Activated CD4-positive, alpha-beta T cell treated with anti-CD3 and anti-CD28 coated beads, Interleukin-2, amount 10 ng/mL, durations not matched to agents 7 days and 5 days (primary cell): ENCODE data around the gene XRN1. TPM values are rescaled to one million over a fixed set of nuclear protein-coding genes. Genes with fewer than 3 reads are reported as not detected.
"Not testable (repeated sequence)": the region's sequence is repeated elsewhere in the genome, so short reads cannot be mapped to it uniquely, and the experiment has no call there.

Experiments used
- CTCF ChIA-PET: fragments of 350-600 bp; sonication (Branson Sonifier 250); formaldehyde crosslinking; loops from one replicate; lab custom pipeline; 2021; ENCODE audit warnings: antibody characterized with exemption; lab: Charles Lee
- POLR2A ChIA-PET: fragments of 350-600 bp; sonication (Branson Sonifier 250); formaldehyde crosslinking; loops from one replicate; lab custom pipeline; 2021; ENCODE audit warnings: antibody characterized with exemption; lab: Charles Lee
- DNase-seq: peaks from one replicate; pipeline ENCODE4 v3.0.0-alpha.2; 2020
- H3K27ac Mint-ChIP-seq: one replicate; pipeline ENCODE4 v1.8.0; 2021; ENCODE audit warnings: mild to moderate bottlenecking, moderate library complexity, mixed read lengths
- H3K27me3 Mint-ChIP-seq: one replicate; pipeline ENCODE4 v1.8.0; 2021; ENCODE audit warnings: mixed read lengths
- H3K36me3 Mint-ChIP-seq: one replicate; pipeline ENCODE4 v1.8.0; 2021; ENCODE audit warnings: low read depth, mixed read lengths
- H3K4me1 Mint-ChIP-seq: one replicate; pipeline ENCODE4 v1.8.0; 2021; ENCODE audit warnings: mixed read lengths
- H3K4me3 Mint-ChIP-seq: one replicate; pipeline ENCODE4 v1.8.0; 2021; ENCODE audit warnings: mild to moderate bottlenecking, moderate library complexity, mixed read lengths
- H3K9me3 Mint-ChIP-seq: one replicate; pipeline ENCODE4 v1.8.0; 2021; ENCODE audit warnings: mixed read lengths
- total RNA-seq, 2 experiments: library from RNA; stranded (reverse); gene quantifications; one replicate each; pipeline ENCODE4 v1.2.3, GENCODE V29; 2021

The XRN1 gene
- total RNA-seq, 2 experiments from 2014 or later: 77.8 to 109 TPM

DNA sequence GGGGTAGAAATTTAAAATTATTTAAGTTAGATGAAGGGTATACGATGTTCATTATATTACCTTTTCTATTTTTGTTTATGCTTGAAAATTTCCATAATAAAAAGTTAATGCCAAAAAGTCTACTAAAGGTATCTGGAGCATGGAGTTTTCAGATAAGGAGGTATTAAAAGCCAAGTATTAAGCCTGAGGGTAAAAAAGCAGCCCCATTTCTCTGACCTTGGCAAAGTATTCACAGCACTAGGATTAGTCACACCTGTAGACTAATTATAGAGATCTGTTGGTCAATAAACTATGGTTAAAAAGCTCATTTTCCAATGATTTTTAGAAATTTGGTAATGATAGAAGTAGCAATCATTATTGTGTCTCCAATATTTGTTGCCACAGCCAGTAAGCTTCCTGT, 23.1 kb downstream of the XRN1 start:
- Mint-ChIP-seq H3K4me1 (peaks cover 4% of the 10 kb centered on the region), H3K4me3 (no peak overlapping the region), H3K9me3 (no peaks in the 10 kb centered on the region), H3K27me3 (no peaks in the 10 kb centered on the region), H3K36me3 (peaks cover 44% of the 10 kb centered on the region), H3K27ac (no peak overlapping the region)
- no peak for DNase-seq
- ChIA-PET POLR2A (no interaction called here), CTCF (no interaction called here)

GRCh38 chr3:142418926-142419592, 28.8 kb downstream of the XRN1 start:
- DNase-seq: no peak
- Mint-ChIP-seq H3K36me3 (peaks cover 47% of the 10 kb centered on the region), H3K9me3 (no peaks in the 10 kb centered on the region), H3K4me3 (no peak overlapping the region), H3K4me1 (no peaks in the 10 kb centered on the region), H3K27me3 (no peaks in the 10 kb centered on the region), H3K27ac (no peak overlapping the region)
- CTCF ChIA-PET: interaction anchor here (0.9 kb wide), 1 partner anchor 13 kb away, joined by 3 read pairs; no protein-coding TSS in a partner anchor
- POLR2A ChIA-PET: no interaction called here

DNA sequence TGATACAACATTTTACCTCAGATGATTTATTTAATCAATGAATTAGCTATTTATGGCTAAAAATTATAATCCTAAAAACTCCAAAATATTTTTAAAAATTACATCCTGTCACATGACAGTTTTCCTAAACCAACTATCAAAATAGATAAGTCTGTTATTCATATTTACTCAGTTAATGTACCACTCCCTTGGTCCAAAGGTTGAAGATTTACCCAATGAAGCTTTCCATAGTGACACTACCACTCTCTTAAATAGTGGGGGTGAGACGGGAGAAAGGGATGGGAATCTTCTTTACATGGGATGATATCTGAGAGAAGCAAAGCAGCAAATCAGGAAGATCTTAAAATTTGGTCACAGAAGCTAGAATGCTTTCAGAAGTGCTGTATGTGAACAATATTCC, 30.5 kb downstream of the XRN1 start:
- no peaks in the 10 kb centered on the region for H3K27me3 Mint-ChIP-seq
- no peaks in the 10 kb centered on the region for H3K4me1 Mint-ChIP-seq
- no peak overlapping the region for H3K4me3 Mint-ChIP-seq
- H3K27ac Mint-ChIP-seq: no peak overlapping the region
- CTCF ChIA-PET: interaction anchor here (1.0 kb wide), 1 partner anchor 17 kb away, joined by 3 read pairs; no protein-coding TSS in a partner anchor
- POLR2A ChIA-PET: no interaction called here
- H3K9me3 Mint-ChIP-seq: no peaks in the 10 kb centered on the region
- H3K36me3 Mint-ChIP-seq: peaks cover 47% of the 10 kb centered on the region
- DNase-seq: no peak

DNA sequence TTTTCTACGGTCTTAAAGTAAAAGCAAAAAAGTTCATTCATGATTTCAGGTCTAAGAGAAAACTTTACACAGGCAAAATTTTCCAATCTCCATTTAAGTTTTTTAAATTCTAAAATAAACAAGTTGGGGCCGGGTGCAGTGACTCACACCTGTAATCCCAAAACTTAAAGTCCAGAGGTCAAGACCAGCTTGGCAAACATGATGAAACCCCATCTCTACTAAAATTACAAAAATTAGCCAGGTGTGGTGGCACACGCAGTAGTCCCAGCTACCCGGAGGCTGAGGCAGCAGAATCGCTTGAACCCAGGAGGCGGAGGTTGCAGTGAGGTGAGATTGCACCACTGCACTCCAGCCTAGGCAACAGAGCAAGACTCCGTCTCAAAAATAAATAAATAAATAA, 47.3 kb downstream of the XRN1 start:
- H3K4me3 Mint-ChIP-seq, H3K27me3 Mint-ChIP-seq, DNase-seq, H3K27ac Mint-ChIP-seq, POLR2A ChIA-PET, H3K4me1 Mint-ChIP-seq, H3K9me3 Mint-ChIP-seq: not testable (repeated sequence)
- H3K36me3 Mint-ChIP-seq: peaks cover 54% of the 10 kb centered on the region
- CTCF ChIA-PET: interaction anchor here (0.9 kb wide), 1 partner anchor 17 kb away, joined by 3 read pairs; no protein-coding TSS in a partner anchor

DNA sequence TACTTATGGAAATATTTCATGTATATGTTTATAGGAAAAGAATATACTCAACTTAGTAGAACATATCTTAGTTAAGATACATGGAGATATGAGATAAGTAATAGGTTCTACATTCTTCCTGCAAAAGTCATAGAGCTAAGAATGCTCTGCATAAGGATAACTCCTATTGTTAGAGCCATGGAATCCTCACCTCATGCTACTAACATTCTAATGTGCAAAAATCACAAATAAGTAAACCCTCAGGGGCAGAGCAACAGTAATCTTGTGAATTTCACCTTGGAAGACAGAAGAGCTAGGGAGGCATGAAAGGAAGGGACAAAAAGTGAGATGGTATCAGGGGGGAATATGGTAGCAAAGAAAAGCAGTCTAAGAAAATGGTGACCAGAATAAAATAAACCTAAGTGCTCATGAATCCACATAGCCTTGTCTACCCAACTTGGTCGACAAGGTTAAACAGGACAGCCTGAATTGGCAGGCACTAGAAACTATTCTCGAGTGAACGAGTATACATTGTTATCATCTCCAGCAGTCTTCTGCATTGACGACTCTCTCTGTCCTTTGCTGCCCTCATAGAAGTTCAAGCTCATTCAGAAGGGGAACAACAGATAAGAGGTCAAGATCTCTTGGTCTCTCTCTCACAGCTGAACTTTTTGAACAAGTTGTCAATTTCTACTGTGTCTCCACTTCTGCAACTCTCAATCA, 52.8 kb downstream of the XRN1 start:
- Mint-ChIP-seq H3K36me3 (peaks cover 33% of the 10 kb centered on the region), H3K27me3 (no peaks in the 10 kb centered on the region), H3K4me1 (no peaks in the 10 kb centered on the region), H3K9me3 (no peaks in the 10 kb centered on the region), H3K27ac (no peak overlapping the region), H3K4me3 (no peak overlapping the region)
- no peak for DNase-seq
- ChIA-PET CTCF (interaction anchor here (1.0 kb wide), 1 partner anchor 34 kb away, joined by 3 read pairs; no protein-coding TSS in a partner anchor), POLR2A (no interaction called here)

DNA sequence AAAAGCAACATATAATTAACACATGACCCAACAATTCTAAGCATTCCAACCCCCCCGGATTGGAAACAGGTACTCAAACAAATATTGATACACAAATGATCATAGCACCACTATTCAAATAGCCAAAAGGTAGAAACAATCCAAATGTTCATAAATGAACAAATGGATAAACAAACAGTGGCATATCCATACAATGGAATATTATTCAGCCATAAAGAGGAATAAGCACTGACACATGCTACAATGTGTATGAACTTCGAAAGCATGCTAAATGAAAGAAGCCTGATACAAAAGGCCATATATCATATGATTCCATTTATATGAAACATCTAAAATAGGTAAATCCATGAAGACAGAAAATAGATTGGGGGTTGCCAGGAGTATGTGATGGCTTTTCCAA, 62.8 kb downstream of the XRN1 start:
- no peaks in the 10 kb centered on the region for H3K4me1 Mint-ChIP-seq

DNA sequence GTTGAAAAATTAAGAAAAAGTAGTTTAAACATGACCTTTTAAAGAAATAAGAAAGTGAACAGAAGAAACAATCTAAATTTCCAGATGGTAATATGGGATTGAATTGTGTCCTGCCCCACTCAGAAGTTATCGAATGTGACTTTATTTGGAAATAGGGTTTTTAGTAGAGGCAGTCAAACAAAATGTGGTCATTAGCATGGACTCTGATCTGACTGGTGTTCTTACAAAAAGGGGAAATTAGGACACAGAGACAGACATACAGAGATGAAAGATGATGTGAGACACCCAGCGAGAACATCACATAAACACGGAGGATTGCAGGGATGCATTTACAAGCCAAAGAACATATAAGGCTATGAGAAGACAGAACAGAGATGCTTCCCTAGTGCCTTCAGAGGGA, 73.2 kb downstream of the XRN1 start:
- Mint-ChIP-seq H3K27me3 (no peaks in the 10 kb centered on the region), H3K4me1 (peaks cover 2% of the 10 kb centered on the region), H3K27ac (no peak overlapping the region), H3K4me3 (no peak overlapping the region), H3K9me3 (no peaks in the 10 kb centered on the region), H3K36me3 (peaks cover 54% of the 10 kb centered on the region)
- DNase-seq: no peak
- ChIA-PET CTCF (no interaction called here), POLR2A (no interaction called here)

More for the DNA sequence above, 62.8 kb downstream of the XRN1 start:
- H3K27me3 Mint-ChIP-seq: no peaks in the 10 kb centered on the region
- H3K9me3 Mint-ChIP-seq: peaks cover 11% of the 10 kb centered on the region
- peaks cover 60% of the 10 kb centered on the region for H3K36me3 Mint-ChIP-seq
- ChIA-PET POLR2A (no interaction called here), CTCF (no interaction called here)
- no peak for DNase-seq
- H3K27ac Mint-ChIP-seq: no peak overlapping the region
- H3K4me3 Mint-ChIP-seq: no peak overlapping the region

DNA sequence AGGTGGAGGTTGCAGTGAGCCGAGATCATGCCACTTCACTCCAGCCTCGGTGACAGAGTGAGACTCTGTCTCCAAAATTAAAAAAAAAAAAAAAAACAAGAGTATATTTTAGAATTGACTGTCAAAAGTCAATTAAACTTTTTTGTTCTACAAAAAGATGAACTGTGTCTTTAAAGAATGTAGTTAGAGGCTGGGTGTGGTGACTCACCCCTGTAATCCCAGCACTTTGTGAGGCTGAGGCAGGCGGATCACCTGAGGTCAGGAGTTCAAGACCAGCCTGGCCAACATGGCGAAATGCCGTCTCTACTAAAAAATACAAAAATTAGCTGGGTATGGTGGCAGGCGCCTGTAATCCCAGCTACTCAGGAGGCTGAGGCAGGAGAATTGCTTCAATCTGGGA, 78.3 kb downstream of the XRN1 start:
- peaks cover 43% of the 10 kb centered on the region for H3K36me3 Mint-ChIP-seq

DNA sequence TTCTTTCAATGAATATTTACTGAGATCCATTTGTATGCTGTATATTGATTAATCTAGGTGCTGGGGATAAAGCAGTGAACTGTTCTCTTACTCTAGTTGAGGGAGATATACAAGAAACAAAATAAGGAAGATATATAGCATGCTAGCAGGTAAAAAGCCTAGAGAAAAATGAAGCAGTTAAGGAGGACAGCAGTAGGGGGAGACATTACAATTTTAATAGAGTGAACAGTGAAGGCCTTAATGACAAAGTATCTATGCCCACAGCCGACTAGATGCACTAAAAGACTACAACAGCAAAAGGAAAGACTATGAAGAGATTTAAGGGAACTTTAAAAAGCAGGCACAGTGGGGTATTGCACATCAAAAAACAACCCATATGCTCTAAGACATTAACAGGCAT, 81.4 kb downstream of the XRN1 start:
- Mint-ChIP-seq H3K9me3 (no peaks in the 10 kb centered on the region), H3K4me1 (no peaks in the 10 kb centered on the region), H3K27me3 (no peaks in the 10 kb centered on the region), H3K36me3 (peaks cover 35% of the 10 kb centered on the region), H3K27ac (no peak overlapping the region), H3K4me3 (no peak overlapping the region)
- POLR2A ChIA-PET: no interaction called here
- CTCF ChIA-PET: interaction anchor here (1.0 kb wide), 1 partner anchor 16 kb away, joined by 4 read pairs; no protein-coding TSS in a partner anchor
- DNase-seq: no peak

More for the DNA sequence above, 78.3 kb downstream of the XRN1 start:
- H3K4me3 Mint-ChIP-seq, H3K4me1 Mint-ChIP-seq, H3K27me3 Mint-ChIP-seq, DNase-seq, H3K27ac Mint-ChIP-seq, POLR2A ChIA-PET, H3K9me3 Mint-ChIP-seq: not testable (repeated sequence)
- CTCF ChIA-PET: interaction anchor here (0.6 to 1.0 kb wide), 2 partner anchors 9 to 21 kb away, joined by 3 to 5 read pairs; no protein-coding TSS in a partner anchor

- ChIA-PET POLR2A (no interaction called here), CTCF (interaction anchor here (0.5 to 0.6 kb wide), 2 partner anchors 53 to 60 kb away, joined by 3 to 4 read pairs; no protein-coding TSS in a partner anchor)
- no peak for DNase-seq
- Mint-ChIP-seq H3K27ac (no peak overlapping the region), H3K27me3 (no peaks in the 10 kb centered on the region), H3K36me3 (peaks cover 41% of the 10 kb centered on the region), H3K9me3 (no peaks in the 10 kb centered on the region), H3K4me3 (no peak overlapping the region), H3K4me1 (no peaks in the 10 kb centered on the region)
Observed at GRCh38 chr3:142363936-142364467, 83.8 kb downstream of the XRN1 start.

- CTCF ChIA-PET: interaction anchor here (0.5 kb wide), 1 partner anchor 53 kb away, joined by 3 read pairs; no protein-coding TSS in a partner anchor
- H3K4me3 Mint-ChIP-seq, H3K4me1 Mint-ChIP-seq, H3K9me3 Mint-ChIP-seq, H3K27ac Mint-ChIP-seq, H3K27me3 Mint-ChIP-seq, POLR2A ChIA-PET, DNase-seq: not testable (repeated sequence)
- peaks cover 41% of the 10 kb centered on the region for H3K36me3 Mint-ChIP-seq
Observed at GRCh38 chr3:142363433-142363832, 84.4 kb downstream of the XRN1 start.

- ChIA-PET CTCF (interaction anchor here (0.8 kb wide), 1 partner anchor 31 kb away, joined by 3 read pairs; no protein-coding TSS in a partner anchor), POLR2A (no interaction called here)
- no peaks in the 10 kb centered on the region for H3K9me3 Mint-ChIP-seq
- DNase-seq: no peak
- H3K27ac Mint-ChIP-seq: no peak overlapping the region
- H3K4me1 Mint-ChIP-seq: no peaks in the 10 kb centered on the region
- no peak overlapping the region for H3K4me3 Mint-ChIP-seq
- H3K27me3 Mint-ChIP-seq: no peaks in the 10 kb centered on the region
- H3K36me3 Mint-ChIP-seq: peaks cover 55% of the 10 kb centered on the region
Observed at GRCh38 chr3:142359367-142359766, 88.5 kb downstream of the XRN1 start.

- no peak for DNase-seq
- Mint-ChIP-seq H3K4me3 (no peak overlapping the region), H3K27me3 (no peaks in the 10 kb centered on the region), H3K9me3 (no peaks in the 10 kb centered on the region), H3K36me3 (peaks cover 63% of the 10 kb centered on the region), H3K27ac (no peak overlapping the region), H3K4me1 (no peaks in the 10 kb centered on the region)
- ChIA-PET POLR2A (no interaction called here), CTCF (no interaction called here)
Observed at GRCh38 chr3:142356818-142357217, 91.0 kb downstream of the XRN1 start.
